K562 (cell line): ENCODE measurements around the gene NIN. TPM values are rescaled to one million over a fixed set of nuclear protein-coding genes. Genes with fewer than 3 reads are reported as not detected.

Experiments
- ATAC-seq: fragments of 200-7000 bp; cut with Tn5 transposase; 3 replicates; pipeline ENCODE4 v1.9.1; 2020; ENCODE audit warnings: moderate library complexity
- BruUV-seq: library from RNA; stranded (reverse); fragments of 400-500 nt; replicated peaks from 2 replicates; lab custom pipeline; 2021; lab: Mats Ljungman, UMichigan
- CTCF ChIA-PET: fragments of 300-600 bp; formaldehyde crosslinking; extraction: SDS; loops from one replicate; lab custom pipeline; 2021; ENCODE audit warnings: low intra/inter-chr PET ratio; lab: Yijun Ruan, JAX
- POLR2A ChIA-PET: fragments of 300-600, 350-650 bp; sonication (Branson Sonifier 250); formaldehyde crosslinking; extraction: SDS; loops from one replicate; lab custom pipeline; 2021; ENCODE audit warnings: antibody characterized with exemption, inconsistent platforms; lab: Yijun Ruan, JAX
- DNase-seq, 4 experiments: peaks; one replicate each; pipeline versions ENCODE4 v3.0.0 to v3.0.0-alpha.2; 2011 to 2018; ENCODE audit warnings: low spot score in 3 of 4, mixed read lengths in 3 of 4; ENCODE audit errors: extremely low read depth in 1 of 4
- FAIRE-seq: peaks from 2 replicates; lab custom pipeline; 2011; peaks lifted over from hg19 to GRCh38; lab: Jason Lieb, UNC
- H2AFZ ChIP-seq: 2 replicates; pipeline ENCODE4 v1.6.0; 2011; ENCODE audit warnings: low read depth, low read length, control low read depth, inconsistent platforms
- H3K27ac ChIP-seq: fragments of 200-600 bp; 3 replicates; pipeline ENCODE4 v1.8.0; 2011; ENCODE audit warnings: low read depth, mild to moderate bottlenecking, control low read depth, inconsistent platforms, low read length, moderate library complexity, mixed read lengths; ENCODE audit errors: extremely low read depth
- H3K27me3 ChIP-seq, 2 experiments: fragments of 300-600 bp in 1 of 2; 2 replicates in 1 of 2; 3 replicates in 1 of 2; pipeline versions ENCODE4 v1.6.0 to v1.8.0; 2011; ENCODE audit warnings: inconsistent platforms in 2 of 2, low read length in 2 of 2, mild to moderate bottlenecking in 1 of 2, mixed read lengths in 1 of 2, moderate library complexity in 1 of 2; ENCODE audit not compliant: control insufficient read depth in 2 of 2, insufficient read depth in 2 of 2
- H3K36me3 ChIP-seq: fragments of 300-600 bp; 3 replicates; pipeline ENCODE4 v1.8.0; 2011; ENCODE audit warnings: mild to moderate bottlenecking, low read length, inconsistent platforms; ENCODE audit not compliant: control insufficient read depth, insufficient read depth
- H3K4me1 ChIP-seq, 2 experiments: fragments of 200-600 bp in 1 of 2; replicated peaks in 1 of 2; 2 replicates in 1 of 2; 3 replicates in 1 of 2; pipeline versions ENCODE4 v1.5.1 to v1.8.0; 2011; ENCODE audit warnings: inconsistent platforms in 2 of 2, low read length in 2 of 2, mild to moderate bottlenecking in 1 of 2, mixed read lengths in 1 of 2, moderate library complexity in 1 of 2; ENCODE audit not compliant: control insufficient read depth in 2 of 2, insufficient read depth in 2 of 2
- H3K4me2 ChIP-seq: 2 replicates; pipeline ENCODE4 v1.6.1; 2011; ENCODE audit warnings: low read length, control low read depth, inconsistent platforms, mixed read lengths; ENCODE audit not compliant: insufficient read depth
- H3K4me3 ChIP-seq: fragments of 200-600 bp; sonication (generic), shearing (Covaris generic); 2 replicates; pipeline ENCODE4 v1.5.1; 2016; ENCODE audit warnings: control low read depth, inconsistent platforms
- H3K79me2 ChIP-seq: fragments of 200-600 bp; 3 replicates; pipeline ENCODE4 v1.8.0; 2011; ENCODE audit warnings: low read length, inconsistent platforms; ENCODE audit not compliant: control insufficient read depth, insufficient read depth
- H3K9ac ChIP-seq, 2 experiments: 2 replicates each; pipeline versions ENCODE4 v1.6.0 to v1.6.1; 2011; ENCODE audit warnings: low read depth in 2 of 2, low read length in 2 of 2, control low read depth in 1 of 2, inconsistent platforms in 1 of 2, mild to moderate bottlenecking in 1 of 2, mixed read lengths in 1 of 2; ENCODE audit not compliant: insufficient read depth in 1 of 2
- H3K9me1 ChIP-seq: one replicate; pipeline ENCODE4 v1.6.0; 2011; ENCODE audit warnings: inconsistent platforms, mild to moderate bottlenecking, low read length, moderate library complexity; ENCODE audit not compliant: control insufficient read depth, insufficient read depth
- H3K9me3 ChIP-seq: replicated peaks from 2 replicates; pipeline ENCODE4 v1.5.1; 2011; ENCODE audit warnings: low read depth, low read length, inconsistent platforms; ENCODE audit not compliant: control insufficient read depth, insufficient read depth
- H4K20me1 ChIP-seq: replicated peaks from 2 replicates; pipeline ENCODE4 v1.6.1; 2011; ENCODE audit warnings: low read length, inconsistent platforms, mixed read lengths; ENCODE audit not compliant: control insufficient read depth, insufficient read depth
- CREB5 ChIP-seq: fragments of 250-450 bp; sonication (Bioruptor Pico); IDR thresholded peaks from 2 replicates; pipeline ENCODE4 v1.5.0; 2020; ENCODE audit warnings: mild to moderate bottlenecking
- DIDO1 ChIP-seq: fragments of 450-650 bp; IDR thresholded peaks from 2 replicates; pipeline ENCODE4 v1.6.1; 2016; ENCODE audit warnings: low read depth, missing biosample characterization, missing genetic modification characterization
- EP300 ChIP-seq: IDR thresholded peaks from 2 replicates; pipeline ENCODE4 v1.6.1; 2012; ENCODE audit warnings: low read length, improper control_type of control experiment
- POLR3A ChIP-seq: IDR thresholded peaks from 2 replicates; pipeline ENCODE4 v1.6.1; 2011; ENCODE audit warnings: borderline replicate concordance, mild to moderate bottlenecking, moderate library complexity; ENCODE audit not compliant: insufficient read length, insufficient read depth; ENCODE audit errors: extremely low read depth
- PREB ChIP-seq: sonication (generic); formaldehyde crosslinking; IDR thresholded peaks from 2 replicates; pipeline ENCODE4 v1.8.1; 2023; ENCODE audit warnings: mild to moderate bottlenecking, missing genetic modification reagents
- PYGO2 ChIP-seq: fragments of 450-650 bp; IDR thresholded peaks from 2 replicates; pipeline ENCODE4 v1.6.1; 2016; ENCODE audit warnings: mild to moderate bottlenecking, missing genetic modification characterization, moderate library complexity, missing compliant biosample characterization
- RBM25 ChIP-seq: fragments of 200-400 bp; formaldehyde crosslinking; IDR thresholded peaks from 2 replicates; pipeline ENCODE4 v1.6.1; 2018; ENCODE audit warnings: low read length, low read depth, moderate library complexity; ENCODE audit not compliant: severe bottlenecking
- SRSF3 ChIP-seq: fragments of 200-400 bp; formaldehyde crosslinking; IDR thresholded peaks from 2 replicates; pipeline ENCODE4 v1.6.1; 2016; ENCODE audit warnings: mild to moderate bottlenecking, low read length, moderate library complexity; ENCODE audit not compliant: insufficient read depth
- ZNF561 ChIP-seq: fragments of 450-650 bp; formaldehyde crosslinking; conservative IDR thresholded peaks from 2 replicates; pipeline ENCODE4 v1.4.0; 2020; ENCODE audit warnings: mild to moderate bottlenecking, moderate library complexity
- WGBS: fragments of 100-300 bp; shearing (Covaris generic); methylation state at CpG from one replicate; pipeline ENCODE4 v1.1.6; 2016; ENCODE audit warnings: low coverage, mixed read lengths; ENCODE audit not compliant: insufficient coverage; ENCODE audit errors: missing lambda C conversion rate; 5-methylcytosine and 5-hydroxymethylcytosine counted together
- in situ Hi-C: fragments of 300-500 bp; cut with MboI; formaldehyde crosslinking; loops from 4 replicates; pipeline ENCODE4 v1.15.0; 2018; ENCODE audit warnings: inconsistent platforms, mixed read lengths
- intact Hi-C: fragments of 100-400 bp; cut with micrococcal nuclease; formaldehyde crosslinking; loops from 2 replicates; pipeline ENCODE4 v1.14.2; 2022
- polyA plus RNA-seq, 8 experiments: library from polyadenylated mRNA; depleted of rRNA in 4 of 8; stranded (reverse) in 5 of 8; unstranded in 3 of 8; fragments of >200 nt; fragmentation: Nextera tagmentation in 2 of 8; fragmentation: Illumina TruSeq in 1 of 8; extraction: Ambion mirVana in 2 of 8; extraction: Trizol in 1 of 8; gene quantifications; 2 replicates each; pipeline versions ENCODE4 v1.2.1 to v1.2.3, GENCODE V29; 2011 to 2014; ENCODE audit warnings: inconsistent platforms in 1 of 8, missing spikeins in 1 of 8
- total RNA-seq, 7 experiments: library from RNA; depleted of rRNA in 6 of 7; stranded (reverse); fragments of >200 nt in 6 of 7; fragmentation: Illumina TruSeq in 2 of 7; extraction: Trizol in 2 of 7; gene quantifications; 2 replicates each; pipeline versions ENCODE4 v1.2.1 to v1.2.3, GENCODE V29; 2011 to 2021; ENCODE audit warnings: low replicate concordance in 1 of 7

NIN gene
- total and polyA plus RNA-seq, 9 of the 15 experiments (the other 6 are each of a cell fraction or from before 2014, with no cell fraction given) = 0.84 to 8.4 (median 5.0) TPM

- H3K4me2 ChIP-seq = no peak overlapping the region
- intact Hi-C loops (no loop called here), in situ Hi-C loops (no loop called here)
- FAIRE-seq (no peak), DNase-seq (no peak), ATAC-seq (no peak)
- peaks cover 7 to 20% of the 10 kb centered on the region in 2 experiments; a peak in 3 of 5 replicates for H3K27me3 ChIP-seq
- CTCF ChIA-PET = interaction anchor here (0.7 kb wide), 1 partner anchor 233 kb away, joined by 3 read pairs; no protein-coding TSS in a partner anchor
- H3K4me1 ChIP-seq = peaks cover 0 to 19% of the 10 kb centered on the region in 2 experiments; a peak in 3 of 5 replicates
- 58% methylated on average over 6 of the region's 6 CpGs for whole genome bisulfite sequencing
- H3K9me3 ChIP-seq = no peaks in the 10 kb centered on the region
- no peaks in the 10 kb centered on the region for H3K9me1 ChIP-seq
- POLR2A ChIA-PET = no interaction called here
- H2AFZ ChIP-seq = no peak overlapping the region
- H4K20me1 ChIP-seq = peaks cover 5% of the 10 kb centered on the region; the same call in 1 of the 2 replicates
- no peaks in the 10 kb centered on the region for H3K36me3 ChIP-seq
- H3K27ac ChIP-seq = no peak overlapping the region
- no TSS peak for BruUV-seq
- no peak overlapping the region for H3K9ac ChIP-seq
- H3K4me3 ChIP-seq = no peak overlapping the region
- TF ChIP-seq RBM25 (no peak), CREB5 (CRISPR knock-in tag) (no peak), ZNF561 (CRISPR knock-in tag) (no peak), PYGO2 (no peak), SRSF3 (no peak), DIDO1 (tag) (no peak), EP300 (no peak), POLR3A (no peak), PREB (no peak)
- H3K79me2 ChIP-seq = no peaks in the 10 kb centered on the region
Measured at GRCh38 chr14:50832935-50833630, 2.1 kb upstream of the NIN start.
